AG04450 (cell line): ENCODE measurements around the gene MAML2. TPM values are rescaled to one million over a fixed set of nuclear protein-coding genes. Genes with fewer than 3 reads are reported as not detected.

Experiments
- CTCF ChIA-PET: fragments of 300-600, 350-600 bp; formaldehyde crosslinking; extraction: SDS; loops from one replicate; lab custom pipeline; 2022; ENCODE audit warnings: antibody characterized with exemption, inconsistent platforms; lab: Charles Lee
- POLR2A ChIA-PET: fragments of 350-600 bp; formaldehyde crosslinking; extraction: SDS; loops from one replicate; lab custom pipeline; 2021; ENCODE audit warnings: antibody characterized with exemption, inconsistent platforms; lab: Yijun Ruan, JAX
- DNase-seq: peaks from one replicate; pipeline ENCODE4 v3.0.0-alpha.2; 2011; ENCODE audit warnings: low read depth, low spot score
- H3K27ac ChIP-seq: one replicate; pipeline ENCODE4 v1.5.1; 2012; ENCODE audit warnings: low read depth, low read length, control low read depth
- H3K27me3 ChIP-seq: one replicate; pipeline ENCODE4 v1.6.0; 2012; ENCODE audit warnings: low read length; ENCODE audit not compliant: control insufficient read depth, insufficient read depth
- H3K4me3 ChIP-seq: 2 replicates; pipeline ENCODE4 v1.5.1; 2011; ENCODE audit warnings: mild to moderate bottlenecking, low read depth, low read length, control low read depth
- H3K9me3 ChIP-seq: 2 replicates; pipeline ENCODE4 v1.5.1; 2012; ENCODE audit warnings: low read length; ENCODE audit not compliant: control insufficient read depth, insufficient read depth
- polyA plus RNA-seq: library from polyadenylated mRNA; depleted of rRNA; stranded (reverse); fragments of >200 nt; gene quantifications from 2 replicates; pipeline ENCODE4 v1.2.3, GENCODE V29; 2011
- TF ChIP-seq, protein P1 (sequence below): IDR thresholded peaks from 2 replicates; pipeline ENCODE4 v1.5.1; 2011; ENCODE audit warnings: low read depth, low read length, control low read depth, inconsistent platforms

Gene MAML2
- polyA plus RNA-seq, 1 experiment = 23.0 TPM

DNA sequence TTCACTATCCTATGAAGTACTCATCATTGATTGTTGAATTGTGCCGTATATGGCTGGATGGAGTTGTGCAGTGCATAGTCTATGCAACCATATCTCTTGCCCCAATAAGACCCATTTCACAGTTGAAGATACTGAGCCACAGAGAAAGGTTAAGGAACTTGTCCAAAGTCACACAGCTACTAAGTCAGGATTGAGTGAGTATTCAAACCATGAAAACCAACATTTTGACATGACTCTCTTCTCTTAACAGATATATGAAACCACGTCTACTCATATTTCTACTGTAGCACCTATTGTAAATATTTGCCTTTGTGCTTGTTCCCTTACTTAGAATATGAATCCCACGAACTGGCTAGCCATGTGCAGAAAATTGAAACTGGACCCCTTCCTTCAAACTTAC lies 58.1 kb downstream of the MAML2 start:
- TF ChIP-seq, protein P1, sequence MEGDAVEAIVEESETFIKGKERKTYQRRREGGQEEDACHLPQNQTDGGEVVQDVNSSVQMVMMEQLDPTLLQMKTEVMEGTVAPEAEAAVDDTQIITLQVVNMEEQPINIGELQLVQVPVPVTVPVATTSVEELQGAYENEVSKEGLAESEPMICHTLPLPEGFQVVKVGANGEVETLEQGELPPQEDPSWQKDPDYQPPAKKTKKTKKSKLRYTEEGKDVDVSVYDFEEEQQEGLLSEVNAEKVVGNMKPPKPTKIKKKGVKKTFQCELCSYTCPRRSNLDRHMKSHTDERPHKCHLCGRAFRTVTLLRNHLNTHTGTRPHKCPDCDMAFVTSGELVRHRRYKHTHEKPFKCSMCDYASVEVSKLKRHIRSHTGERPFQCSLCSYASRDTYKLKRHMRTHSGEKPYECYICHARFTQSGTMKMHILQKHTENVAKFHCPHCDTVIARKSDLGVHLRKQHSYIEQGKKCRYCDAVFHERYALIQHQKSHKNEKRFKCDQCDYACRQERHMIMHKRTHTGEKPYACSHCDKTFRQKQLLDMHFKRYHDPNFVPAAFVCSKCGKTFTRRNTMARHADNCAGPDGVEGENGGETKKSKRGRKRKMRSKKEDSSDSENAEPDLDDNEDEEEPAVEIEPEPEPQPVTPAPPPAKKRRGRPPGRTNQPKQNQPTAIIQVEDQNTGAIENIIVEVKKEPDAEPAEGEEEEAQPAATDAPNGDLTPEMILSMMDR = no peak
- H3K9me3 ChIP-seq = no peaks in the 10 kb centered on the region
- POLR2A ChIA-PET = no interaction called here
- no peak for DNase-seq
- CTCF ChIA-PET = no interaction called here
- no peak overlapping the region for H3K4me3 ChIP-seq
- no peaks in the 10 kb centered on the region for H3K27me3 ChIP-seq
- no peak overlapping the region for H3K27ac ChIP-seq

DNA sequence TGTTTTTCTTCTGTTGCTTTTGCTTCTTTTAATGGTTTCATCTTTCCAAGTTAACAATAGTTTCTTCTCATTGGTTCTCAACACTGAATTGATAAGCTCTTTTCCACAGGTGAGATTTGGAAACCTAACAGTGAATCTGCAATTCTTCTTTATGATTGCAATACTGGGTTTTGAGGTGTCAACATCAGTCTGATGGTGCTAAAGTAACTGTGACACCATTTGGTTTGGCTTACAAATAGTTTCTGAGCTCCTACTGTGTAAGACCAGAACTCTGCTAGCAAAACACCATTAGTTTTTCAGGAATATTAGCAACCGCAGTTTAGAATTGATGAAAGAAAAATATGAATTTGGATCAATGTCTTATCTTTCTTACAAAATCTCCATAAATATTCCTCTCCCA lies 58.6 kb downstream of the MAML2 start:
- ChIA-PET CTCF (no interaction called here), POLR2A (no interaction called here)
- H3K4me3 ChIP-seq = no peak overlapping the region
- TF ChIP-seq, protein P1 = no peak
- no peak for DNase-seq
- H3K27ac ChIP-seq = no peak overlapping the region
- H3K9me3 ChIP-seq = no peaks in the 10 kb centered on the region
- no peaks in the 10 kb centered on the region for H3K27me3 ChIP-seq

GRCh38 chr11:96282625-96283220 lies 60.3 kb downstream of the MAML2 start:
- CTCF ChIA-PET = interaction anchor here (4.7 kb wide), 1 partner anchor 60 kb away, joined by 21 read pairs; the partner anchor contains the start of gene MAML2
- POLR2A ChIA-PET = interaction anchor here (0.6 kb wide), 1 partner anchor 170 kb away, joined by 6 read pairs; no protein-coding TSS in a partner anchor
- no peak overlapping the region for H3K4me3 ChIP-seq
- no peaks in the 10 kb centered on the region for H3K27me3 ChIP-seq
- DNase-seq = no peak
- TF ChIP-seq, protein P1 = no peak
- H3K27ac ChIP-seq = no peak overlapping the region
- no peaks in the 10 kb centered on the region for H3K9me3 ChIP-seq

DNA sequence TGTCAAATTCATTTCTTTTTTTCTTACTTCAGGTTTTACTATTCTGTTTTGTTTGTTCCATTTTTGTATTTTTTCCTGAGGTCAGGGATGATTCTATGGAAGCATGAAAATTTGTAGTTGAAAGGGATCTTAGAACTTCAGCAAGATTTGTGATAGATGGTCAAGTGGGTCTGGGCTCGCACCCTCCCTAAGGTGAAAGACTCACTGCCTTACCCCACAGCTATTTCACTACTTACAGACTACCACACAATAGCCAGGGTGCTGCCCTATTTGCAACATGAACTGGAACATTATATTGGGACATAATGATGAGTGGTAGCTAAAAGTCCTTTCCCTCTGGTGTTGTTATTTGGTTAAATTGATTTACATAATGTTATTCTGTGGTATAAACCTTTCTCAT lies 62.6 kb downstream of the MAML2 start:
- H3K9me3 ChIP-seq = no peaks in the 10 kb centered on the region
- DNase-seq = no peak
- POLR2A ChIA-PET = no interaction called here
- H3K4me3 ChIP-seq = no peak overlapping the region
- H3K27ac ChIP-seq = no peak overlapping the region
- CTCF ChIA-PET = interaction anchor here (1.1 to 4.7 kb wide), 2 partner anchors 28 to 62 kb away, joined by 3 to 21 read pairs; partner anchors contain the start of gene MAML2
- no peaks in the 10 kb centered on the region for H3K27me3 ChIP-seq
- TF ChIP-seq, protein P1 = no peak

DNA sequence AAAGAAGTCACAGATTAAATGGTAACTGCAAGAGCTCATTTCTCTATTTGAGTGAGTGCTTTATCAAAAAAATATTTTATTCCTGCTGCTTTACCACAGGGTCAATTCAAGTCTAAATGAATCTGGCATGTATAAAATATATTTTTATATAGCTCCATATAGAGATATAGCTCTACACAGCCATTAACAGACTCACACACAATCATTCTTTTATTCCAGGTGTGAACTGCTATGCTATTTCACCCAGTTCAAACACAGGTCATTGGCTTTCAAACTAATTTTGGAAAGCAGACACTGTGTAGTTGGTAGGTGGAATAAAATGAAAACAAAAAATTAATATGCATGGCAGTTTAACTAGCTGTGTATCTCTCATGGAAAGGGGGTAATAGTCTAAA lies 63.1 kb downstream of the MAML2 start:
- Histone ChIP-seq H3K9me3 (no peaks in the 10 kb centered on the region), H3K4me3 (no peak overlapping the region), H3K27me3 (no peaks in the 10 kb centered on the region), H3K27ac (no peak overlapping the region)
- CTCF ChIA-PET = interaction anchor here (4.7 kb wide), 1 partner anchor 63 kb away, joined by 21 read pairs; the partner anchor contains the start of gene MAML2
- DNase-seq = no peak
- TF ChIP-seq, protein P1 = no peak
- POLR2A ChIA-PET = no interaction called here
